Esophagus squamous epithelium (tissue), 5 donors: ENCODE data around the gene B9D1. TPM values are rescaled to one million over a fixed set of nuclear protein-coding genes. Genes with fewer than 3 reads are reported as not detected.
A peak's percentile ranks its signal among the peaks of the same experiment; 100 is the strongest.

Source experiments
- DNase-seq: peaks from one replicate; lab custom pipeline; 2025; lab: John Stamatoyannopoulos, UW
- H3K27ac ChIP-seq, 4 donors: fragments of 200-600 bp; sonication (generic); one replicate each; pipeline ENCODE4 v1.5.1; 2016 to 2019; ENCODE audit warnings: mild to moderate bottlenecking in 1 of 4
- H3K27me3 ChIP-seq, 4 donors: fragments of 200-600 bp; sonication (generic); 1 replicate in 3 of 4; 2 replicates in 1 of 4; pipeline versions ENCODE4 v1.5.1 to v1.6.0; 2017 to 2021; ENCODE audit warnings: antibody characterized with exemption in 1 of 4
- H3K36me3 ChIP-seq, 3 donors: fragments of 200-600 bp; sonication (generic); one replicate each; pipeline ENCODE4 v1.5.1; 2016 to 2019
- H3K4me1 ChIP-seq, 3 donors: fragments of 200-600 bp; sonication (generic); one replicate each; pipeline ENCODE4 v1.5.1; 2017 to 2019
- H3K4me3 ChIP-seq, 4 donors: fragments of 200-600 bp; sonication (generic); 1 replicate in 3 of 4; 2 replicates in 1 of 4; pipeline ENCODE4 v1.5.1; 2016 to 2019; ENCODE audit warnings: mild to moderate bottlenecking in 2 of 4, moderate library complexity in 1 of 4
- H3K9me3 ChIP-seq, 3 donors: fragments of 200-600 bp; sonication (generic); one replicate each; pipeline ENCODE4 v1.5.1; 2016 to 2019
- POLR2A ChIP-seq, 4 donors: fragments of 450-650 bp; IDR thresholded peaks; one replicate each; pipeline ENCODE4 v1.6.1; 2017; ENCODE audit warnings: antibody characterized with exemption in 4 of 4, mild to moderate bottlenecking in 4 of 4, moderate library complexity in 3 of 4
- WGBS, 2 donors: methylation state at CpG; one replicate each; pipeline ENCODE4 v1.1.5; 2018; 5-methylcytosine and 5-hydroxymethylcytosine counted together
- intact Hi-C: fragments of 100-400 bp; cut with DNase I; formaldehyde crosslinking; loops from one replicate; pipeline ENCODE4 v1.15.0; 2022
- total RNA-seq, 4 donors: library from RNA; depleted of rRNA; stranded (reverse); fragments of >200 nt; gene quantifications; one replicate each; pipeline ENCODE4 v1.1.0, GENCODE V29; 2016
- TF ChIP-seq, protein P1 (sequence below), 6 experiments: fragments of 450-650 bp in 4 of 6; fragments of 200-600 bp in 2 of 6; sonication (generic) in 2 of 6; IDR thresholded peaks; one replicate each; pipeline ENCODE4 v1.5.1; 2016 to 2019; ENCODE audit warnings: antibody characterized with exemption in 6 of 6, mild to moderate bottlenecking in 4 of 6, moderate library complexity in 4 of 6
- donor health status: DM: yes; HTN: yes; CAD: no.

B9D1 gene
- total RNA-seq, 4 donors from 2014 or later, result 9.2 to 24.5 (median 13.0) TPM

DNA sequence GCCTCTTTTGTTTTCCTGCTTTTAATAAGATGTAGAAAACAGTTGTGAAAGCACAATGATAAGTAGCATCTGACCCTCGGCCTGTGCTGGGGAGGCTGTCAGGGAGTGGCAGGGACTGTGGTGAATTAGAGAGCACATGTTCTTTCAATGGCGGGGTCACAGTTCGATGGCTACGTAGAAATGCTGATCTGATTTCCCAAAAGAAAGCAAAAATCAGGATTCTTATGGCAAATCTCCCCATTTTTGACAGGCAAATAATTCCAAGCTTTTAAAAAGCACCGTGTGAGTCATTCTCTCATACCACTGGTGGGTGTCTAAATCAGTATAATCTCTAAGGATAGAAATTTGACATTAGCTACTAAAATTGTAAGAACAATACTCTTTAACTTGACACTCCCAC lies 11.6 kb upstream of the B9D1 start:
- 85 to 88% methylated on average over 5 of the region's 5 CpGs for WGBS, 2 donors
- H3K27me3 ChIP-seq, result no peaks in the 10 kb centered on the region
- TF ChIP-seq, protein P1, sequence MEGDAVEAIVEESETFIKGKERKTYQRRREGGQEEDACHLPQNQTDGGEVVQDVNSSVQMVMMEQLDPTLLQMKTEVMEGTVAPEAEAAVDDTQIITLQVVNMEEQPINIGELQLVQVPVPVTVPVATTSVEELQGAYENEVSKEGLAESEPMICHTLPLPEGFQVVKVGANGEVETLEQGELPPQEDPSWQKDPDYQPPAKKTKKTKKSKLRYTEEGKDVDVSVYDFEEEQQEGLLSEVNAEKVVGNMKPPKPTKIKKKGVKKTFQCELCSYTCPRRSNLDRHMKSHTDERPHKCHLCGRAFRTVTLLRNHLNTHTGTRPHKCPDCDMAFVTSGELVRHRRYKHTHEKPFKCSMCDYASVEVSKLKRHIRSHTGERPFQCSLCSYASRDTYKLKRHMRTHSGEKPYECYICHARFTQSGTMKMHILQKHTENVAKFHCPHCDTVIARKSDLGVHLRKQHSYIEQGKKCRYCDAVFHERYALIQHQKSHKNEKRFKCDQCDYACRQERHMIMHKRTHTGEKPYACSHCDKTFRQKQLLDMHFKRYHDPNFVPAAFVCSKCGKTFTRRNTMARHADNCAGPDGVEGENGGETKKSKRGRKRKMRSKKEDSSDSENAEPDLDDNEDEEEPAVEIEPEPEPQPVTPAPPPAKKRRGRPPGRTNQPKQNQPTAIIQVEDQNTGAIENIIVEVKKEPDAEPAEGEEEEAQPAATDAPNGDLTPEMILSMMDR (IDR thresholded peaks at IDR 0.05), result no peak
- TF ChIP-seq POLR2A (IDR thresholded peaks at IDR 0.05), result no peak
- no peak for DNase-seq
- intact Hi-C loops, result no loop called here
- peak overlapping the region in 1 of 4 donors; percentile 13 for H3K27ac ChIP-seq
- no peaks in the 10 kb centered on the region for H3K9me3 ChIP-seq
- H3K4me1 ChIP-seq, result peaks cover 6 to 55% (median 26%) of the 10 kb centered on the region in 3 donors
- H3K4me3 ChIP-seq, result no peak overlapping the region
- peaks cover 0 to under 1% (median 0%) of the 10 kb centered on the region in 3 donors for H3K36me3 ChIP-seq

DNA sequence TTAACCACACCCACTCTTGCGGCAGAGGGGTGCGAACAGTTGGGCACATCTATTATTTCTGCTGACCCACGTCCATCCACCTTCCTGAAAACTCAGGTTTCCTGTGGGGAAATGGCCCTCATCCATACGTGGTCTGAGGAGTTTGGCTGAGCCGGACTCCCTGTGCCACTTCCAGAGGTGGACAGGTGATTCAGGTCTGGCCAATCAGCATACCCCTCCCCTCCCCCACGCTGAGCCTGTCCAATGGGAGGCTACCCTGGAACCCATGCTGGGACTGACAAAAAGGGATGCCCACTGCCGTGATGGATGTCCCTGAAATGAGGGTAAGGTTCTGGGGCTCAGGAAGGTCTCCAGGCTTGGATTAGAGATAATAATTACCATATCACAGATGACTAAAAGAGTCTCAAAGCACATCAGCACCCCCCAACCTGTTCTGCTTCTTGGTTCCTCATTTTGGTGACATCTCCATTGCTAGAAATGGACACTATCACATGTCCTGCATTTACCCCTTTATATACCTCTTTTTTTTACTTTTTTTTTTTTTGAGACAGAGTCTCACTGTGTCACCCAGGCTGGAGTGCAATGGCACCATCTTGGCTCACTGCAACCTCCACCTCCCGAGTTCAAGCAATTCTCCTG lies 10.5 kb upstream of the B9D1 start:
- no peak for DNase-seq
- no peak overlapping the region for H3K27ac ChIP-seq
- H3K9me3 ChIP-seq, result no peaks in the 10 kb centered on the region
- H3K36me3 ChIP-seq, result no peaks in the 10 kb centered on the region
- intact Hi-C loops, result no loop called here
- H3K4me3 ChIP-seq, result no peak overlapping the region
- H3K4me1 ChIP-seq, result peaks cover 0 to 50% (median 23%) of the 10 kb centered on the region in 3 donors
- 84 to 85% methylated on average over 7 of the region's 8 CpGs for WGBS, 2 donors
- TF ChIP-seq, protein P1 (IDR thresholded peaks at IDR 0.05), result no peak
- no peak for TF ChIP-seq POLR2A (IDR thresholded peaks at IDR 0.05)
- no peaks in the 10 kb centered on the region for H3K27me3 ChIP-seq

DNA sequence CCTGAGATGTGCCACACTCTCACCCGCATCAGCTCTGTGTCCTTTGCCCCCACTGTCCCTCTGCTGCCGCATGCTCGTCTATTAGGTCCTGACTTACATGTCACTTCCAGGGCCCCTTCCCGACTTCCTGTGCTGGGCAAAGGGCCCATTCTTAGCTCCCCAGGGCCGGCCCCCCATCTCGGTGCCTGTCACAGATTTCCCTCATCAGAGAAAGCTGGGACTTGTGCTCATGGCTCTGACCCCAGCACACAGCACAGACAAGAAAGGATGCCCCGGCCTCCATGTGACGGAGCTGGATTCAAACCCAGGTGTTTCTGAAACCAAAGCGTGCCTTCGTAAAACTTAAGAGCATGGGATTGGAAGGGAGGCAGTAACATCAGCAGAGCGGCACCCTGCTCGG lies 9.9 kb upstream of the B9D1 start:
- no peaks in the 10 kb centered on the region for H3K27me3 ChIP-seq
- H3K4me3 ChIP-seq, result no peak overlapping the region
- no peak for TF ChIP-seq POLR2A (IDR thresholded peaks at IDR 0.05)
- TF ChIP-seq, protein P1 (IDR thresholded peaks at IDR 0.05), result no peak
- intact Hi-C loops, result no loop called here
- 84 to 94% methylated on average over 10 of the region's 12 CpGs for WGBS, 2 donors
- H3K27ac ChIP-seq, result peak overlapping the region in 3 of 4 donors; percentile 28 to 59 (median 38)
- H3K4me1 ChIP-seq, result peaks cover 0 to 50% (median 23%) of the 10 kb centered on the region in 3 donors
- H3K36me3 ChIP-seq, result no peaks in the 10 kb centered on the region
- H3K9me3 ChIP-seq, result no peaks in the 10 kb centered on the region
- DNase-seq, result no peak

DNA sequence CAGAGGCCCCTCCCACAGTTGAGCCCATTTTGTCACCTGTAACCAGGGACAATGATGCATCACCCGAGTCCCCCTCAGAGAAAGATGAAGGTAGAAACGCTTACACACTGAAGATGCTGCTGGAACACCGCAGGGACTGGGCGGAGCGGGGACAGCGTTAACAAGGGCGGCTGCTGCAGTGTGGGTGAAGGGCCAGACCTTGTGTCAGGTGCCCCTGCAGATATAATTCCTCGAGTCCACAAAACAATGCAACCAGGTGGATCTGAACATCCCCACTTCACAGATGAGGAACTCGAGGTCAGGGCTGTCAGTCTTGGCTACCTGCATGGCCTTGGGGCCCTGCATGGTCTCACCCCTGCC lies 9.5 kb upstream of the B9D1 start:
- intact Hi-C loops, result no loop called here
- H3K36me3 ChIP-seq, result no peaks in the 10 kb centered on the region
- no peaks in the 10 kb centered on the region for H3K27me3 ChIP-seq
- peak overlapping the region in 3 of 4 donors; percentile 28 to 59 (median 38) for H3K27ac ChIP-seq
- peaks cover 0 to 45% (median 22%) of the 10 kb centered on the region in 3 donors for H3K4me1 ChIP-seq
- TF ChIP-seq, protein P1 (IDR thresholded peaks at IDR 0.05), result no peak
- TF ChIP-seq POLR2A (IDR thresholded peaks at IDR 0.05), result no peak
- no peak for DNase-seq
- H3K9me3 ChIP-seq, result no peaks in the 10 kb centered on the region
- WGBS, 2 donors, result 81 to 88% methylated on average over 9 of the region's 9 CpGs
- H3K4me3 ChIP-seq, result no peak overlapping the region

DNA sequence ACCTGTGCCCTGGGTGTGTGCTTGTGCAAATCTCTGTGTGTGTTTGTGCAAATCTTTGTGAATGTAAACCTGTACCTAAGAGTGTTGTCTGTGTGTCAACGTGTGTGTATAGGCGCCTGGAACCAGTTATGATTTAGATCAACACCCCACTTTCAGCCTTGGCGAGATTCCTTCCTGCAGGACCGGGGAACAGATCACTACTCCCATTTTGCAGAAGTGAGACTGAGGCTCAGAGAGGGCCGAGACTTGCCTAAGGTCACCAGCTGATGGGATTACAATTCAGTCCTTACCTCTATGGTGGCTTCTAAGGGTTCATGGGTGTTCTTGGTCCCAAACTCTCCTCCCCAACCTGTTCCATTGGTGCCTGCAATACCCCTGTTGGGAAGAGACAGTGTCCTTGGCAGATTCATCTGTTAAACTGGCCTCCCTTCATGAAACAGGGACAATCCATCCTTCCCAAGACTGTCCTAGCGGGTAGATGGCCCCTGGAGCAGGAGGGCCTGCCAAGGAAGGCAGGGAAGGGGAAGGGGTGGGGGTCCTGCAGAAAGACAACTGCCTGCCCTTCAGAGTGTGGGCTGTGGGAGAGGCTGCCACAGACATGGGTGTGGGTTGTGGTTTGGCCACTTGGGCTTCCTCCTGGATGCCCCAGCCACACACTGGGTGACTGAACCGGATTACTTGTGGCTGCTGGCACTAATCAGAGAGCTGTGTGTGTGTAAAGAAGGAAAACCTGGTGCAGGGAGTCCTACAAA lies 8.9 kb upstream of the B9D1 start:
- H3K36me3 ChIP-seq, result no peaks in the 10 kb centered on the region
- 83 to 86% methylated on average over 6 of the region's 7 CpGs for WGBS, 2 donors
- peaks cover 0 to 40% (median 18%) of the 10 kb centered on the region in 3 donors for H3K4me1 ChIP-seq
- DNase-seq, result no peak
- H3K4me3 ChIP-seq, result no peak overlapping the region
- intact Hi-C loops, result no loop called here
- H3K9me3 ChIP-seq, result no peaks in the 10 kb centered on the region
- no peak for TF ChIP-seq POLR2A (IDR thresholded peaks at IDR 0.05)
- TF ChIP-seq, protein P1 (IDR thresholded peaks at IDR 0.05), result no peak
- peak overlapping the region in 3 of 4 donors; percentile 38 to 63 (median 62) for H3K27ac ChIP-seq
- H3K27me3 ChIP-seq, result no peaks in the 10 kb centered on the region
